ENCODE results near the gene C4orf50. TPM values are rescaled to one million over a fixed set of nuclear protein-coding genes. Genes with fewer than 3 reads are reported as not detected.

C4orf50 gene
- total and polyA plus RNA-seq, 2 of the 13 experiments (the other 11 are each of a cell fraction or from before 2014, with no cell fraction given), result not detected

DNA sequence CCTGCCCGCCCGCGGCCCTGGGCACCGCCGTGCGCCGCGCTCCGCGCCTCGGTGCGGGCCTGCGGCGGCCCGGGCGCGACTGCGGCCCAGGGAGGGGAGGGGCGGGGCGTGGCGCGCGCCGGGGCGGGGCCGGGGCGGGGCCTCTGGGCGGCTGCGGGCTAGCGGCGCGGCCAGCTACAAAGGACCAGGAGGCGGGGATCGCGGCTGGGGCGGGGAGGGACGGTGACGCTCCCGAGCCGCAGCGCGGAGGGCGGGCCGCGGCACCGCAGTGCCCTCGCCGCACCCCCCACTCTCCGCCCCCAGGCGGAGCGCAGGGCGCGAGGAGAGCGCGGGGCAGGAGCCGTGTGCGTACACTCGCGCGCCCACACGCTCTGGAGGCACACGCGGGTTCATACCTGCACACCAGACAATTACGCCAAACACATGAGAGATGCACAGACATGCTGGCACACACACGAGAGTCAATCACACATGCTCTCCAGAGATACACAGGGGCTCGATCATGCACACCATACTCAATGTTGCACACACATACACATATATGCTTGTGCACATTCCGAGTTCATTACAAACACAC is 125.1 kb downstream of the C4orf50 start, which contains the start of gene CRMP1:
CRMP1 (minus strand) TSS at position 83 of the 577 bp plus-strand sequence. CDS start 117 bp downstream, outside the sequence.
- H3K27ac ChIP-seq (ENCODE audit: extremely low read length, insufficient read depth, low read length), result no peak within 1 kb of the TSS
- no peak within 1 kb of the TSS for H3K9ac ChIP-seq (ENCODE audit: insufficient read depth, low read depth, low read length)
- no peaks in the 10 kb centered on the region for H3K79me2 ChIP-seq (ENCODE audit: insufficient read depth, low read length)
- no TSS peak for BruUV-seq (replicated peaks)
- ATAC-seq, result no peak
- no peaks in the 10 kb centered on the region for H3K9me3 ChIP-seq (ENCODE audit: low read length)
- in situ Hi-C loops (cut with HindIII; ENCODE audit: extremely low pct_ligation_motif_present, low pct_unique_long_range_greater_than_20kb), result no loop called here
- FAIRE-seq, result no peak
- no peak for DNase-seq (ENCODE audit: low spot score)
- H2AFZ ChIP-seq (ENCODE audit: low read length), result no peak within 1 kb of the TSS
- no peak within 1 kb of the TSS for H3K4me2 ChIP-seq (ENCODE audit: low read depth, low read length)
- intact Hi-C loops (cut with micrococcal nuclease; ENCODE audit: unreplicated experiment), result no loop called here
- H4K20me1 ChIP-seq (ENCODE audit: insufficient read depth, low read length), result peaks cover 4% of the 10 kb centered on the region; the same call in 1 of the 2 replicates
- H3K36me3 ChIP-seq (replicated peaks in 1 of 2; ENCODE audit: control insufficient read depth in 1 of 2, insufficient read depth in 2 of 2, low read length in 2 of 2), result no peaks in the 10 kb centered on the region
- POLR2A ChIA-PET, result no interaction called here
- no peaks in the 10 kb centered on the region for H3K4me1 ChIP-seq (ENCODE audit: insufficient read depth, low read length)
- CTCF ChIA-PET (ENCODE audit: low intra/inter-chr PET ratio, low total read pairs), result no interaction called here
- peaks cover 2 to 17% of the 10 kb centered on the region in 2 experiments; a peak in 2 of 5 replicates for H3K27me3 ChIP-seq (ENCODE audit: control insufficient read depth in 1 of 2, insufficient read depth in 2 of 2, low read length in 2 of 2)
- WGBS (ENCODE audit: low lambda C conversion rate), result 83% methylated on average over 37 of the region's 67 CpGs
- no peak within 1 kb of the TSS for H3K4me3 ChIP-seq (replicated peaks in 1 of 3; ENCODE audit: insufficient read depth in 1 of 3, low read depth in 2 of 3, low read length in 3 of 3)
- no peak for TF ChIP-seq ZNF44 (CRISPR knock-in tag; IDR thresholded peaks at IDR 0.05)
- no peak for TF ChIP-seq ERF (CRISPR knock-in tag; IDR thresholded peaks at IDR 0.05)
- TF ChIP-seq MIER2 (CRISPR knock-in tag; IDR thresholded peaks at IDR 0.05), result no peak
- TF ChIP-seq, protein P1, sequence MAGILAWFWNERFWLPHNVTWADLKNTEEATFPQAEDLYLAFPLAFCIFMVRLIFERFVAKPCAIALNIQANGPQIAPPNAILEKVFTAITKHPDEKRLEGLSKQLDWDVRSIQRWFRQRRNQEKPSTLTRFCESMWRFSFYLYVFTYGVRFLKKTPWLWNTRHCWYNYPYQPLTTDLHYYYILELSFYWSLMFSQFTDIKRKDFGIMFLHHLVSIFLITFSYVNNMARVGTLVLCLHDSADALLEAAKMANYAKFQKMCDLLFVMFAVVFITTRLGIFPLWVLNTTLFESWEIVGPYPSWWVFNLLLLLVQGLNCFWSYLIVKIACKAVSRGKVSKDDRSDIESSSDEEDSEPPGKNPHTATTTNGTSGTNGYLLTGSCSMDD (CRISPR knock-in tag; IDR thresholded peaks at IDR 0.05), result no peak
- no peak for TF ChIP-seq SIX1 (CRISPR knock-in tag; IDR thresholded peaks at IDR 0.05; ENCODE audit: borderline replicate concordance)
- TF ChIP-seq KDM5B (CRISPR knock-in tag; IDR thresholded peaks at IDR 0.05; ENCODE audit: borderline replicate concordance), result no peak
- TF ChIP-seq, protein P2, sequence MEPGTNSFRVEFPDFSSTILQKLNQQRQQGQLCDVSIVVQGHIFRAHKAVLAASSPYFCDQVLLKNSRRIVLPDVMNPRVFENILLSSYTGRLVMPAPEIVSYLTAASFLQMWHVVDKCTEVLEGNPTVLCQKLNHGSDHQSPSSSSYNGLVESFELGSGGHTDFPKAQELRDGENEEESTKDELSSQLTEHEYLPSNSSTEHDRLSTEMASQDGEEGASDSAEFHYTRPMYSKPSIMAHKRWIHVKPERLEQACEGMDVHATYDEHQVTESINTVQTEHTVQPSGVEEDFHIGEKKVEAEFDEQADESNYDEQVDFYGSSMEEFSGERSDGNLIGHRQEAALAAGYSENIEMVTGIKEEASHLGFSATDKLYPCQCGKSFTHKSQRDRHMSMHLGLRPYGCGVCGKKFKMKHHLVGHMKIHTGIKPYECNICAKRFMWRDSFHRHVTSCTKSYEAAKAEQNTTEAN (CRISPR knock-in tag; conservative IDR thresholded peaks at IDR 0.05), result no peak
- TF ChIP-seq NFE2 (CRISPR knock-in tag; IDR thresholded peaks at IDR 0.05), result no peak
- TF ChIP-seq, protein P3, sequence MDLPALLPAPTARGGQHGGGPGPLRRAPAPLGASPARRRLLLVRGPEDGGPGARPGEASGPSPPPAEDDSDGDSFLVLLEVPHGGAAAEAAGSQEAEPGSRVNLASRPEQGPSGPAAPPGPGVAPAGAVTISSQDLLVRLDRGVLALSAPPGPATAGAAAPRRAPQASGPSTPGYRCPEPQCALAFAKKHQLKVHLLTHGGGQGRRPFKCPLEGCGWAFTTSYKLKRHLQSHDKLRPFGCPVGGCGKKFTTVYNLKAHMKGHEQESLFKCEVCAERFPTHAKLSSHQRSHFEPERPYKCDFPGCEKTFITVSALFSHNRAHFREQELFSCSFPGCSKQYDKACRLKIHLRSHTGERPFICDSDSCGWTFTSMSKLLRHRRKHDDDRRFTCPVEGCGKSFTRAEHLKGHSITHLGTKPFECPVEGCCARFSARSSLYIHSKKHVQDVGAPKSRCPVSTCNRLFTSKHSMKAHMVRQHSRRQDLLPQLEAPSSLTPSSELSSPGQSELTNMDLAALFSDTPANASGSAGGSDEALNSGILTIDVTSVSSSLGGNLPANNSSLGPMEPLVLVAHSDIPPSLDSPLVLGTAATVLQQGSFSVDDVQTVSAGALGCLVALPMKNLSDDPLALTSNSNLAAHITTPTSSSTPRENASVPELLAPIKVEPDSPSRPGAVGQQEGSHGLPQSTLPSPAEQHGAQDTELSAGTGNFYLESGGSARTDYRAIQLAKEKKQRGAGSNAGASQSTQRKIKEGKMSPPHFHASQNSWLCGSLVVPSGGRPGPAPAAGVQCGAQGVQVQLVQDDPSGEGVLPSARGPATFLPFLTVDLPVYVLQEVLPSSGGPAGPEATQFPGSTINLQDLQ (CRISPR knock-in tag; IDR thresholded peaks at IDR 0.05), result no peak
- TF ChIP-seq FOXP1 (IDR thresholded peaks at IDR 0.05), result no peak
- TF ChIP-seq FOXP1 (CRISPR knock-in tag; IDR thresholded peaks at IDR 0.05), result no peak
- TF ChIP-seq, protein P4, sequence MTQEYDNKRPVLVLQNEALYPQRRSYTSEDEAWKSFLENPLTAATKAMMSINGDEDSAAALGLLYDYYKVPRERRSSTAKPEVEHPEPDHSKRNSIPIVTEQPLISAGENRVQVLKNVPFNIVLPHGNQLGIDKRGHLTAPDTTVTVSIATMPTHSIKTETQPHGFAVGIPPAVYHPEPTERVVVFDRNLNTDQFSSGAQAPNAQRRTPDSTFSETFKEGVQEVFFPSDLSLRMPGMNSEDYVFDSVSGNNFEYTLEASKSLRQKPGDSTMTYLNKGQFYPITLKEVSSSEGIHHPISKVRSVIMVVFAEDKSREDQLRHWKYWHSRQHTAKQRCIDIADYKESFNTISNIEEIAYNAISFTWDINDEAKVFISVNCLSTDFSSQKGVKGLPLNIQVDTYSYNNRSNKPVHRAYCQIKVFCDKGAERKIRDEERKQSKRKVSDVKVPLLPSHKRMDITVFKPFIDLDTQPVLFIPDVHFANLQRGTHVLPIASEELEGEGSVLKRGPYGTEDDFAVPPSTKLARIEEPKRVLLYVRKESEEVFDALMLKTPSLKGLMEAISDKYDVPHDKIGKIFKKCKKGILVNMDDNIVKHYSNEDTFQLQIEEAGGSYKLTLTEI (CRISPR knock-in tag; conservative IDR thresholded peaks at IDR 0.05), result no peak
- no peak for TF ChIP-seq HNRNPLL (IDR thresholded peaks at IDR 0.05; ENCODE audit: low read depth, low read length, poor library complexity, severe bottlenecking)
- TF ChIP-seq ZNF138 (CRISPR knock-in tag; IDR thresholded peaks at IDR 0.05; ENCODE audit: low read depth), result no peak
- TF ChIP-seq TCF7 (IDR thresholded peaks at IDR 0.05; ENCODE audit: low read depth), result no peak
- TF ChIP-seq, protein P5, sequence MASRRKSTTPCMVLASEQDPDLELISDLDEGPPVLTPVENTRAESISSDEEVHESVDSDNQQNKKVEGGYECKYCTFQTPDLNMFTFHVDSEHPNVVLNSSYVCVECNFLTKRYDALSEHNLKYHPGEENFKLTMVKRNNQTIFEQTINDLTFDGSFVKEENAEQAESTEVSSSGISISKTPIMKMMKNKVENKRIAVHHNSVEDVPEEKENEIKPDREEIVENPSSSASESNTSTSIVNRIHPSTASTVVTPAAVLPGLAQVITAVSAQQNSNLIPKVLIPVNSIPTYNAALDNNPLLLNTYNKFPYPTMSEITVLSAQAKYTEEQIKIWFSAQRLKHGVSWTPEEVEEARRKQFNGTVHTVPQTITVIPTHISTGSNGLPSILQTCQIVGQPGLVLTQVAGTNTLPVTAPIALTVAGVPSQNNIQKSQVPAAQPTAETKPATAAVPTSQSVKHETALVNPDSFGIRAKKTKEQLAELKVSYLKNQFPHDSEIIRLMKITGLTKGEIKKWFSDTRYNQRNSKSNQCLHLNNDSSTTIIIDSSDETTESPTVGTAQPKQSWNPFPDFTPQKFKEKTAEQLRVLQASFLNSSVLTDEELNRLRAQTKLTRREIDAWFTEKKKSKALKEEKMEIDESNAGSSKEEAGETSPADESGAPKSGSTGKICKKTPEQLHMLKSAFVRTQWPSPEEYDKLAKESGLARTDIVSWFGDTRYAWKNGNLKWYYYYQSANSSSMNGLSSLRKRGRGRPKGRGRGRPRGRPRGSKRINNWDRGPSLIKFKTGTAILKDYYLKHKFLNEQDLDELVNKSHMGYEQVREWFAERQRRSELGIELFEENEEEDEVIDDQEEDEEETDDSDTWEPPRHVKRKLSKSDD (CRISPR knock-in tag; IDR thresholded peaks at IDR 0.05; ENCODE audit: low read depth), result no peak

All from HepG2 (cell line).